ENCODE results near the gene TMPRSS4. TPM values are rescaled to one million over a fixed set of nuclear protein-coding genes. Genes with fewer than 3 reads are reported as not detected.
A peak's percentile ranks its signal among the peaks of the same experiment; 100 is the strongest.

The TMPRSS4 gene
- total and polyA plus RNA-seq, 2 of the 13 experiments (the other 11 are each of a cell fraction or from before 2014, with no cell fraction given), result 0.32 TPM; not detected in 1

DNA sequence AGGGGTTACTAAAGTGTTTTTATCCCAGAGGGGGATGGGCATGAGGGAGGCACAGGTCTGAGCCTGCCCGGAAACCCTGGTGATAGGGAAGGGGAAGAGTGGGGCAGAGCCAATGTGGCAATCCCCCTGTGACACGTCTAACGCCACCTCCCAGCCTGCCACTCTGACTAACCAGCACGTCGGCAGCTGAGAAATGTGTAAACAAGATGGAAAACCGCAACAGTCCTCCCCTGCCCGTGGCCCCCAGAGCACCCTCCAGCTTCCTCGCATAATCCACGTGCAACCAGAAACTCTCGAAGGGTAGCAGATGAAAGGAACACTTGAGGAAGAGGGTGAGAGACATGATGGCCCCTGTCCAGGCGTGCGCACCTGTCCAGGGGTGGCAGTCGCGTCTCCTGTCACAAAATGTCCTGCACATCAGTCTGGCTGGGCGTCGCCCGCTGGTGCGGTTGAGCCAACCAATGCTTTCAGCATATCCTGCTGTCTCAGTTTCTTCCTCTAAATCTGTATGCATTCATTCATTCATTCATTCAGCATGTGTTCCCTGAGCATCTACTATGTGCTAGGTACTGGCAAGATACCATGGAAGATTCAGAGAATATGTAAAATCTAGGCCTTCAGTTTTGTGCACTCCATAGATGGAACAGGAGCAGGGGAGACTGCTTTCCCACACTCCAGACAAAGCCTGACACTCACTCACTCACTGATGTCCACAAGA is 4.5 kb downstream of the TMPRSS4 start (continued):
- TF ChIP-seq ZNF597 (CRISPR knock-in tag; IDR thresholded peaks at IDR 0.05), result no peak
- no peak for TF ChIP-seq RELA (CRISPR knock-in tag; IDR thresholded peaks at IDR 0.05)
- TF ChIP-seq ZFP82 (CRISPR knock-in tag; IDR thresholded peaks at IDR 0.05; ENCODE audit: borderline replicate concordance), result no peak
- TF ChIP-seq SNRNP70 (IDR thresholded peaks at IDR 0.05; ENCODE audit: low read depth, low read length), result no peak
- no peak for TF ChIP-seq ZNF567 (CRISPR knock-in tag; IDR thresholded peaks at IDR 0.05; ENCODE audit: borderline replicate concordance)
- no peak for TF ChIP-seq STAG1 (CRISPR knock-in tag; IDR thresholded peaks at IDR 0.05)
- no peak for TF ChIP-seq HDAC2 (CRISPR knock-in tag; IDR thresholded peaks at IDR 0.05)
- TF ChIP-seq IKZF4 (CRISPR knock-in tag; IDR thresholded peaks at IDR 0.05; ENCODE audit: borderline replicate concordance, low read depth, not compliant biosample characterization), result no peak
- TF ChIP-seq RFX5 (IDR thresholded peaks at IDR 0.05; ENCODE audit: low read depth, low read length), result no peak
- no peak for TF ChIP-seq SRSF4 (IDR thresholded peaks at IDR 0.05; ENCODE audit: low read depth, low read length, poor library complexity, severe bottlenecking)
- no peak for TF ChIP-seq ZNF644 (CRISPR knock-in tag; IDR thresholded peaks at IDR 0.05; ENCODE audit: low read depth)
- no peak for TF ChIP-seq ZNF766 (CRISPR knock-in tag; IDR thresholded peaks at IDR 0.05; ENCODE audit: borderline replicate concordance)
- no peak for TF ChIP-seq ZC3H13 (CRISPR knock-in tag; IDR thresholded peaks at IDR 0.05)
- TF ChIP-seq TFAP4 (IDR thresholded peaks at IDR 0.05; ENCODE audit: borderline replicate concordance, low read depth), result peak; percentile 69; the same call in 1 of the 2 replicates
- no peak for TF ChIP-seq ZNF770 (CRISPR knock-in tag; IDR thresholded peaks at IDR 0.05)
- no peak for TF ChIP-seq U2AF1 (optimal IDR thresholded peaks at IDR 0.05; ENCODE audit: low read depth, low read length)
- TF ChIP-seq, protein P1, sequence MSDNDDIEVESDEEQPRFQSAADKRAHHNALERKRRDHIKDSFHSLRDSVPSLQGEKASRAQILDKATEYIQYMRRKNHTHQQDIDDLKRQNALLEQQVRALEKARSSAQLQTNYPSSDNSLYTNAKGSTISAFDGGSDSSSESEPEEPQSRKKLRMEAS (IDR thresholded peaks at IDR 0.05), result peak; percentile 73; the same call in 1 of the 2 replicates
- TF ChIP-seq ETV5 (CRISPR knock-in tag; IDR thresholded peaks at IDR 0.05; ENCODE audit: borderline replicate concordance), result peak; percentile 35; the same call in 1 of the 2 replicates
- no peak for TF ChIP-seq ZNF160 (CRISPR knock-in tag; IDR thresholded peaks at IDR 0.05)
- TF ChIP-seq KAT7 (CRISPR knock-in tag; IDR thresholded peaks at IDR 0.05; ENCODE audit: borderline replicate concordance), result no peak
- TF ChIP-seq FOSL1 (CRISPR knock-in tag; IDR thresholded peaks at IDR 0.05; ENCODE audit: borderline replicate concordance), result no peak
- TF ChIP-seq ARNT2 (CRISPR knock-in tag; IDR thresholded peaks at IDR 0.05; ENCODE audit: low read depth), result no peak
- TF ChIP-seq RCOR2 (CRISPR knock-in tag; IDR thresholded peaks at IDR 0.05), result no peak
- no peak for TF ChIP-seq ZNF460 (CRISPR knock-in tag; IDR thresholded peaks at IDR 0.05; ENCODE audit: borderline replicate concordance)
- TF ChIP-seq POLR2A (IDR thresholded peaks at IDR 0.05; ENCODE audit: insufficient read depth in 1 of 2, low read depth in 2 of 2, low read length in 2 of 2), result no peak
- TF ChIP-seq CREM (IDR thresholded peaks at IDR 0.05), result no peak
- no peak for TF ChIP-seq CREM (CRISPR knock-in tag; IDR thresholded peaks at IDR 0.05)
- no peak for TF ChIP-seq ZNF605 (CRISPR knock-in tag; IDR thresholded peaks at IDR 0.05)
- no peak for TF ChIP-seq NFYB (CRISPR knock-in tag; IDR thresholded peaks at IDR 0.05)
- TF ChIP-seq ZNF335 (CRISPR knock-in tag; IDR thresholded peaks at IDR 0.05), result no peak

All from HepG2 (cell line).